Measurements from ENCODE around the gene HYAL3.
"Not testable (repeated sequence)": the region's sequence is repeated elsewhere in the genome, so short reads cannot be mapped to it uniquely, and the experiment has no call there.

Gene HYAL3

DNA sequence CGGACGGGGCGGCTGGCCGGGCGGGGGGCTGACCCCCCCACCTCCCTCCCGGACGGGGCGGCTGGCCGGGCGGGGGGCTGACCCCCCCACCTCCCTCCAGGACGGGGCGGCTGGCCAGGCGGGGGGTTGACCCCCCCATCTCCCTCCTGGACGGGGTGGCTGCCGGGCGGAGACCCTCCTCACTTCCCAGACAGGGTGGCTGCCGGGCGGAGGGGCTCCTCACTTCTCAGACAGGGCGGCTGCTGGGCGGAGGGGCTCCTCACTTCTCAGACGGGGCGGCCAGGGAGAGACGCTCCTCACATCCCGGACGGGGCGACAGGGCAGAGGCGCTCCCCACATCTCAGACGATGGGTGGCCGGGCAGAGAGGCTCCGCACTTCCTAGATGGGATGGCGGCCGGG is 12.8 kb upstream of the HYAL3 start:
- not testable (repeated sequence) for DNase-seq

- DNase-seq = no peak
Observed at GRCh38 chr3:50304601-50305000, 5.4 kb upstream of the HYAL3 start.

- no peak for DNase-seq
Observed at GRCh38 chr3:50303013-50303815, 4.0 kb upstream of the HYAL3 start, which contains the start of gene HYAL1. HYAL1 (minus strand) TSS chr3:50303574; CDS start chr3:50302956, 618 bp downstream.

- no peak for DNase-seq
Observed at GRCh38 chr3:50302095-50303012, 3.1 kb upstream of the HYAL3 start.

GRCh38 chr3:50300681-50301254 is 1.6 kb upstream of the HYAL3 start:
- no peak for DNase-seq

- DNase-seq = no peak
Observed at GRCh38 chr3:50299929-50300680, 900 bp upstream of the HYAL3 start.

DNA sequence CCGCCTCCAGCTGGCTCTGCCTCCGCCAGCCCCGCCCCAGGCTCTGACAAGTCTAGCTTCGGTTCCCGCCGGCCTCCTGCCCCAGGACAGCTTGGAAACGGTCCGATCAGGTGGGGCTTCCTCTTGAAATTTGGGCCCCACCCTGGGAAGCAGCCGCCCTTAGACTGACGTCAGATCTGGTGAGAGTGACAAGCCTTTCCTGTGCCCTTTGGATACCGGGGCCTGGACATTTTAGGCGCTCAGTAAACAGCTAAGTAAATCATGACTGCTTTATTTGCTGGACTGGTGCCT is 378 bp upstream of the HYAL3 start:
- DNase-seq = no peak

- no peak for DNase-seq
Observed at GRCh38 chr3:50297896-50298725, 1.1 kb downstream of the HYAL3 start.

- DNase-seq = no peak
Observed at GRCh38 chr3:50297384-50297775, 1.8 kb downstream of the HYAL3 start.

GRCh38 chr3:50296721-50297383 is 2.4 kb downstream of the HYAL3 start:
- no peak for DNase-seq

GRCh38 chr3:50295553-50296431 is 3.4 kb downstream of the HYAL3 start:
- DNase-seq = no peak

GRCh38 chr3:50294492-50295403 is 4.5 kb downstream of the HYAL3 start:
- no peak for DNase-seq

GRCh38 chr3:50294089-50294488 is 5.1 kb downstream of the HYAL3 start:
- DNase-seq = no peak

DNA sequence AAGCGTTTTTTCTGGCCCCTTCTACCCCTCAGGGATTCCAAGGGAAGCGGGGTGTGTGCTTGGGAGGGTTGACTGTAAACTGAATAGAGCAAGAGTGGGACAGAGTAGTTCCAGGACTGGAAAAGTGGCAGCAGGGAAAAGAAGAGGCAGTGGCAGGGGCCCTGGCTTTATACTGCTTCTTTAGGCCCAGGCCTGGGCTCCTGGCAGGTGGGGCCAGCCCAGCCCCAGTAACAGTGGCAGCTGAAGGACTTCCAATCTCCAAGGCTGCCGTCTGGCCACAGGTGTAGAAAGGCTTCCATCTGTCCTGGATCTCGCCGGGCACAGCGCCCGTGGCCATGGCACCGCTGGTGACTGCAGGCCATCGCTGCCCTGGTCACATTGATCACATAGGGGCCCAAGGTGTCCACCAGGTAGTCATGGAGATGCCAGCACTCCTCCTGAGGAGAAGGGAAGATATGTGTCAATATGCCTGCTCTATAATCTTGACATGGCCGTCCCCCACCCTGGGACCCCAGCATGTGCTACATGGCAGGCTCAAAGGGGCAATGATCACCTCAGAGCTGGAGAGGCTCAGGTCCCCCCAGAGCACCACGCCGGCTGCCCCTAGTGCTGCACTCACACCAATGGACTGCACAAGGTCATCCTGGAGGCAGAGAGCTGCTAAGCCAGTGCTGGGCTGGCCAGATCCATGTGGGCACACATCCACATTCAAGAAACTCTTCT is 6.0 kb downstream of the HYAL3 start:
- DNase-seq = no peak

DNA sequence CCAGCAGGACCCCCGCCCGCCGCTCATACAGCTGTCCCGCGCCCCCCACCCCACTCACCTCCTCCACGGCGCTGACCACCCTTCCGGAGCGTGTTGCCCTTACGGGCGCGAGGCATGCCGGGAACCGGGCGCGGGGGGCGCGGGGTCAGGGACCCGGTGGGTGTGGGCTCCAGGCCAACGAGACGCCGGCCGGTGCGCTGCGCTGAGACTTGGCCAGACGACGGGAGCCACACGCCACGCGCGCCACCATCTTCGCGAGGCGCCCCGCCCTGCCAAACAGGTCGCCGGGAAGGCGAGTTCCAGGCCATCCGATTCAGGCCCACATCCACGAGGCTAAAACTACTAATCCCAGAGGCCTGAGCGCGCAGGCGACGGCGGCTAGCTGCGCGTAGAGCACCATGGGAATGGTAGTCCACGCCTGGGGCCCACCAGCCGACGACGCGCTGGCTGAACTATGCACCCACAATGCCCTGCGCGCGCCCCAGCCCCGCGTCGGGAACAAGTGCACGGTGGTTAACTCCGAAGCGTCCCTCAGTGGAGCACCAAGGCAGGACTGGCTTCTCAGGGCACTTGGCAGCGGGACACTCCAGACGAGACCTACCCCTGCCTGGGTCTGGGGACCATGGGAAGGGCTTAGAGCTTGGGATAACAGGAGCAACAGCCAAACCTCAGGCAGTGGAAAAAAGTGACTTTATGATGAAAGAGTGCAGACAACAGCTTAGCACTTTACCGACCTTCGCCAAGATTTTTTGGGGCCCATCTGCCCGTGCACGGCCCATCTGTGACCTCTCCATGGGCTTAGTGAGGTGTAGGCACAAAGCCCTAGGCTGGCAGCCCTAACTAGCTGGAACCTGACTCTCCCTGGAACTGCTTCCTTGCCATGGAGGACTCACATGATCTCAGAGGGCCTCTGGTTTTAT is 6.8 kb downstream of the HYAL3 start, which contains the start of gene IFRD2:
Gene IFRD2 (minus strand): TSS at position 271 of the 920 bp plus-strand sequence. CDS start 155 bp downstream, at position 116.
- peak; percentile 87 to 91 for DNase-seq

DNA sequence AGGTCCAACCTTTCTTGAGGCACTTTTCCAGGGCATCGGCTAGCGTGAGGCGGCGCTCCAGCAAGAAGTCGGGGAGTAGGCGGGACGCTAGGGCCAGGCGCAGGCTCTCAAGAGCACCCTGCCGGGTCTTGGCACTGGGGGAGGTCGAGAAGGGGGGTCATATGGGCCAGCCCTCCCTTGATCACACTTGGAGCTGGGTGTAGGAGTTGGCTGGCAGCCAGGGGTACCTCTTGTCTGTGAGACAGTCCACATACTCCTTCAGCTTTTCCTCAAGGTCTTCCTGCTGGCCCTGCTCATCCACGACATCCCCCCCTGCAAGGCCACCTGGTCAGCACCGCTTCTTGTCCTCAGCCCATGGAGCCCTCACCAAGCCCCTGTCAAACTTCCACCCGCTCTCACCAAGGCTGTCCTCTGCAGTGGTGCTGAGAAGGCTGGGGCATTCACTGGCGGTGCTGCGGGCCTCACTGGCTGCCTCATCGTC is 9.0 kb downstream of the HYAL3 start:
- no peak for DNase-seq

GRCh38 chr3:50289130-50289529 is 10.1 kb downstream of the HYAL3 start:
- DNase-seq = no peak

Measured in stimulated activated CD4-positive, alpha-beta T cell treated with anti-CD3 and anti-CD28 coated beads, Interleukin-2, amount 100 ng/mL, for 48 hours (primary cell).